CD4-positive, alpha-beta T cell treated with Interleukin-4 for 1 hour (primary cell): ENCODE measurements around the gene NRDE2.
"Not testable (repeated sequence)": the region's sequence is repeated elsewhere in the genome, so short reads cannot be mapped to it uniquely, and the experiment has no call there.

Experiments
- DNase-seq, 2 donors: peaks; one replicate each; pipeline ENCODE4 v3.0.0-alpha.2; 2020 to 2022

Gene NRDE2

GRCh38 chr14:90342327-90342726 lies 10.6 kb upstream of the NRDE2 start:
- DNase-seq: no peak

GRCh38 chr14:90341784-90342183 lies 10.0 kb upstream of the NRDE2 start:
- no peak for DNase-seq

DNA sequence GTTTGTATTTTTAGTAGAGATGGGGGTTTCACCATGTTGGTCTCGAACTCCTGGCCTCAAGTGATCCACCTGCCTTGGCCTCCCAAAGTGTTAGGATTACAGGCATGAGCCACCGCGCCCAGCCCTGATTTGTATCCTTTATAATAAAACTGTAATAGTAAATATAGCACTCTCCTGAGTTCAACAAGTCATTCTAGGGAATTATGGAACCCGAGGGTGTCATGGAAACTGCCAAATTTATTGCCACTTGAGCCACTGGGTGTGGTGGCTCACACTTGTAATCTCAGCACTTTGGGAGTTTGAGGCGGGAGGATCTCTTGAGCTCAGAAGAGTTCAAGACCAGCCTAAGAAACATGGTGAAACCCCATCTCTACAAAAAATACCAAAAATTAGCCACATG lies 9.5 kb upstream of the NRDE2 start:
- not testable (repeated sequence) for DNase-seq

DNA sequence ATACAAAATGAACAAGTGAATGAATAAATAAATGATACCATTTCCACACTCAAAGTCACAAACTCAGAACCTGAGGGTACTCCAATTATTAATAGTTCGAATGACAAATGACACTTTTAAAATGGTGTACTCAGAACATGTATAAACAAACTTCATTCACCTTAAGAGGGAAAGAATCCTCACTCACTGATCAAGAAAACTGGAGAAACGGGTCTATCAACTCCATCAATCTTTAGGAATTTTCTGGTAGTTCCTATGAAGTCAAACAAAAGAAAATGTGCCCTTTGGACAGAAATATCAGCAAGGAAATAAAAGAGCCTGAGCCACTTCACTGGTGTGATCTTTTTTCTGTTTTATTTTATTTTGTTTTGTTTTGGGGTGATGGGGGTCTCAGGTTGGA lies 5.2 kb upstream of the NRDE2 start:
- DNase-seq: no peak

DNA sequence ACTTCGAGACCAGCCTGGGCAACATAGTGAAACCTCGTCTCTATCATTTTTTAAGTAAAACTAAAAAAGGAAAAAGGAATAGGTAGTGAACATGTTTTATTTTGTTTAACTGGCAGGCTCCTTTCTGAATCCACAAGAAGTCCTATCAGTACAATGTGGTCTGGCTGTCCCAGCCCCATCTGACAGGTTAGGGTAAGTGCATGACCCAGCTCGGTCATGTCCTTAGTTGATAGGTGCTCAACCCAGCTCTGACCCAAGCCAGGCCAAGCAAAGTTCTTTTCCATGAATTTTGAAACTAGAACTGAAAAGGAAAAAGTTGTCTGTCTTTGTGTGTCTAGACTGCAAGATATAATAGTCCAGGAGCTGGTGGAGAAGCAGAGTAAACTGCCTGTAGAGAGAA lies 4.7 kb upstream of the NRDE2 start:
- no peak for DNase-seq

DNA sequence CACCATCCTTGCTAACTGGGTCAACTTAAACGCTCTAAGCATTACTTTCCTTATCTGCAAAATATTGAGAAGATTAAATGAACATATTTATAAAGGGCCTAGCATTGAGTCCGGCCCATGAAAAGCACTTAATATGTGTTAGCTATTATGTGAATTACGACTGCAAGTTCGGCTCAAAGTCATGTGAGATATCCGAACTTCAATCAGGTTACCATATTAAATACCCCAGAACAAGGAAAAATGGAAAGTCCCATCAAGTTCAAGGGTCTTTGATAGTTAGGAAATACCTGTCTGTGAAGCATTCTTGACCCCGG lies 487 bp upstream of the NRDE2 start:
- no peak for DNase-seq

DNA sequence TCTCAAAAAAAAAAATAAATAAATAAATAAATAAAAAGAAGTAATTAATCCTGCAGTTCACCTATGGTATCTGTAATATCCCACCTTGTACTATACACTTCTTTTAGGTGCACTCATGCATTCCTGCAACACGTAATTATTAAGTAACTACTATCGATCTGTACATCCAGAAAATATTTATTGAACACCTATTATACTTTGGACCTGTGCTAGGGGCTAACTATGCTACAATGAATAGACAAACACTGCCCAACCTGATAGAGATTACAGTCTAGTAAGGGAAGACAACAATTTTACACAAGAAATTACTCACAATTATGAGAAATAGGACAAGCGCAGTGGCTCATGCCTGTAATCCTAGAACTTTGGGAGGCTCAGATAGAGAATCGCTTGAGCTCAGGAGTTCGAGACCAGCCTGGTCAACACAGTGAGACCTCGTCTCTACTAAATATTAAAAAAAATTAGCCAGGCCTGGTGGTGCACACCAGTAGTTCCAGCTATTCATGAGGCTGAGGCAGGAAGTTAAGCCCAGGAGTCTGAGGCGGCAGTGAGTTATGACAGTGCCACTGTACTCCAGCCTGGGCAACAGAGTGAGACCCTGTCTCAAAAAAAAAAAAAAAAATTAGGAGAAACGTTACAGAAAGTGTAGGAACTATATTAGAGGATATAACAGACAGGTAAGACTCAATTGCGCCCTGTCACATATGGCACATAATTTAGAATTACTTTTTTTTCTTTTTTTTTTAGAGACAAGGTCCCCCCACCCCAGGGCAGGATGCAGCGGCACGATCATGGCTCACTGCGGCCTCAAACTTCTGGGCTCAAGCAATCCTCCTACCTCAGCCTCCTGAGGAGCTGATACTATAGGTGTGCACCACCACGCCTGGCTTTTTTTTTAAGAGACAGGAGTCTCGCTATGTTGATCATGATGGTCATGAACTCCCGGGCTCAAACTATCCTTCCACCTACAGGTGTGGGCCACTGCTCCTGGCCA lies 1.2 kb downstream of the NRDE2 start:
- DNase-seq: no peak

GRCh38 chr14:90321891-90322290 lies 9.8 kb downstream of the NRDE2 start:
- DNase-seq: no peak

DNA sequence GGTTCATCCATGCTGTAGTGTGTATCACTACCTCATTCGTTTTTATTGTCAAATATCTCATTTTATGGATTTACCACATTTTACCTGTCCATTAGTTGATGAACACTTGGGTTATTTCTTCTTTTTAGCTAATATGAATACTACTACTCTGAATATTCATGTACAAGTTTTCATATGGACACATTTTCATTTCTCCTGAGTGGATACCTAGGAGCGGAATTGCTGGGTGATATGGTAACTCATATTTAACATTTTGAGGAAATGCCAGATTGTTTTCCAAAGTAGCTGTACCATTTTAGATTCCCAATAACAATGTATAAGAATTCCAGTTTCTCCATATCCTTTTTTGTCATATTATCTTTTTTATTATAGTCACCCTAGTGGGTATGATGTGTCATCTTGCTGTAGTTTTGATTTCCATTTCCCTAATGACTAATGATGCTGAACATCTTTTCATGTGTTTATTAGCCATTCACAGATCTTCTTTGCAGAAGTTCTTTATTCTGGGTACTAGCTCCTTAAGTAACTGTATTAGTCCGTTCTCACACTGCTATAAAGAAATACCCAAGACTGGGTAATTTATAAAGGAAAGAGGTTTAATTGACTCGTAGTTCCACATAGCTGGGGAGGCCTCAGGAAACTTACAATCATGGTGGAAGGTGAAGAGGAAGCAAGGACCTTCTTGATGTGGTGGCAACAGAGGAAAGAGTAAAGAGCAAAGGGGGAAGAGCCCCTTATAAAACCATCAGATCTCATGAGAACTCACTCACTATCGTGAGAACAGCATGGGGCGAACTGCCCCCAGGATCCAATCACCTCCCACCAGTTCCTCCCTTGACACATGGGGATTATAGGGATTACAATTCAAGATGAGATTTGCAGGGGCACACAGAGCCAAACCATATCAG lies 11.9 kb downstream of the NRDE2 start:
- no peak for DNase-seq

DNA sequence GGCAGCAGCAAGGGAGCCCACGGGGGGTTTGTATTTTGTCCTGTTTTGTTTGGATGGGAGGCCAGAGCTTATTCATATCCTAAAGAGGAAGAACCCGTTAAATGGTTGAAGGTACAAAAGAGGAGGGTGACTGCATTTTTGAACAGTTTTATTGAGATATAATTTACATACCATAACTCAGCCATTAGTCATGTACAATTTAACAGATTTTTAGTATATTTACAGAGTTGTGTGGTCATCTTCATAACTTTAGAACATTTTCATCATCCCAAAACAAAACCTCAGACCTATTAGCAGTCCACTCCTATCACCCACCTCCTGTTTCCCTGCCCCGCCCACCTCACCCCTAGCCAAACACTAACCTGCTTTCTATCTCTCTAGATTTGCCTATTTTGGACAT lies 12.6 kb downstream of the NRDE2 start:
- no peak for DNase-seq

GRCh38 chr14:90318016-90318415 lies 13.7 kb downstream of the NRDE2 start:
- DNase-seq: no peak

- DNase-seq: no peak
Observed at GRCh38 chr14:90317286-90317685, 14.5 kb downstream of the NRDE2 start.

DNA sequence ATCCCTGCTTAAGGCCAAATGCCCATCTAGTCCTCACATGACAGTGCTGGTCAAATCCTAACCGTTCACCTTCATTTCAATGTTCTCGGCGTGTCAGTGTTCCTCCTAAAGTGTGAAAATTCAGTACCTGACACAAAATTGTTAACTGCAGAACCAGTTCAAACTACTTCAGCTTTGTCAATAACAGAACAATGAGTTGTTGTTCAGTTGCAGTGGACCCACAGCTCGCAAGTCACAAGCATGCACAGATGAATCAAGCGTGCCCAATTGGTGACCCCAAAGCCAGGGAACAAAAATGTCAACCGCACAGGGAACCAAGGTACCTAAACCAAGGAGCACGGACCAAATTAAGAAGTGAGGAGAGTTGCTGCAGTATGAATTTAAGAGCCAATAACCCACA lies 23.2 kb downstream of the NRDE2 start:
- no peak for DNase-seq

GRCh38 chr14:90305176-90305601 lies 26.6 kb downstream of the NRDE2 start:
- no peak for DNase-seq

DNA sequence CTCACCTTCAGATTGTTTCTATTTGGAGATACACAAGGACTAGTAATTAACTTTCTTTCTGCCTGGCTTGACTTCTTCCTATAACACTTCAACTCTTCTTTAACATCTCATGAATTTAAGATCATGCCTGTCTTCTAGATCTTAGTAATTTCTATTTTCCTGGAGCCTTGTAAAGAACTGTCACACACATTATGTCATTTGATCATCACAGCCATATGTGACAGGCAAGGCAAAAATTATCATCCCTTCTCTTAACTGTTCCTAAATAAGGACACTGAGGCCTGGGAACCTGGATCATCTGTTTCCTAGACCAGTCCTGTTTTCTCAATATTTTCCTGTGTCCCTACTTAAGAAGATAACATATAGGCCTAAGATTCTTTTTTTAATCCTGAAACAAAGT lies 27.2 kb downstream of the NRDE2 start:
- no peak for DNase-seq

- DNase-seq: no peak
Observed at GRCh38 chr14:90303473-90303872, 28.3 kb downstream of the NRDE2 start.

- no peak for DNase-seq
Observed at GRCh38 chr14:90302529-90303303, 29.0 kb downstream of the NRDE2 start.

DNA sequence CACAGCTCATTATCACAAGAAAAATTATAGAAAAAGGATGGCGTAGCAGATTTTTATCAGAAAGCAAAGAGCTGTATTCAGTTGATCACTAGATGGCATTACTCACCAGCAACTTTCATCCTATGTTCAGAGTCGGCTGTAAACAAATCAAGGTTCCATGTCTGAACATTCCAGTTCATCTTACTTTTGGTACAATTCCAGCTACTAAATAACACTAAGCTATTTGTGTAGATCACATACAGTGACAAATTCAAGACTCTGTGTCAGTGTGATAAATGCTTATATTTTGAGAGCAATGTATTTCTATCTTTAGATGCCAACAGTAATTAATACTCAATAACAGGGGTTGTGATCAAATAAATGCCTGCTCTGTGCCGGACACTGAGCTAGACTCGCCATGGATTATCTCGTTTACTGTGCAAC lies 30.1 kb downstream of the NRDE2 start:
- DNase-seq: peak in 1 of 2 donors; percentile 33

DNA sequence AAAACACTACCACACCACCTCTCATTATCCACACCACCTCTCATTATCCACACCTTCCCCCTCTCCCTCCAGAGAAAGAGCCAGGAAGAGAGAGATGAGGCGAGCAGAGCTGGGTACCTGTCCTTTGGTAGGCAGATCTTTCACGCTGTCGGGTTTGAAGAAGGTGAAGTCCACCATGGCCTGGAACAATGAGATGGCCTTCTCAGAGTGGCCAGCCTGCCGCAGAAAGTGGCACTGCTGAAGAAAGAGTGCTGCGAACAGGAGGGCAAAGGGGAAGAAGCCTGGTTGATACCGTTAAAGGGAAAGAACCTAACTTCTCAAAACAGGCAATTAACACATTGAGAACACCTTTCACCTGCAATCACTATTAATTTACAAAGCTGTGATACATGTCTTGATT lies 30.6 kb downstream of the NRDE2 start:
- DNase-seq: no peak

- no peak for DNase-seq
Observed at GRCh38 chr14:90300611-90301047, 31.1 kb downstream of the NRDE2 start.

GRCh38 chr14:90299408-90299807 lies 32.3 kb downstream of the NRDE2 start:
- peak in 1 of 2 donors; percentile 65 for DNase-seq

- DNase-seq: no peak
Observed at GRCh38 chr14:90297876-90298629, 33.7 kb downstream of the NRDE2 start.
